Esophagus muscularis mucosa (tissue), 4 donors: ENCODE results near the gene HAUS6. TPM values are rescaled to one million over a fixed set of nuclear protein-coding genes. Genes with fewer than 3 reads are reported as not detected.
"Not testable (repeated sequence)": the region's sequence is repeated elsewhere in the genome, so short reads cannot be mapped to it uniquely, and the experiment has no call there.

ENCODE experiments used
- DNase-seq: peaks from one replicate; pipeline ENCODE4 v3.0.0-alpha.2; 2017; ENCODE audit errors: extremely low spot score
- H3K27ac ChIP-seq, 4 donors: fragments of 200-600 bp; sonication (generic); replicated peaks in 1 of 4; 1 replicate in 3 of 4; 2 replicates in 1 of 4; pipeline ENCODE4 v1.5.1; 2016 to 2019; ENCODE audit warnings: mild to moderate bottlenecking in 1 of 4
- H3K27me3 ChIP-seq, 4 donors: fragments of 200-600 bp; sonication (generic); one replicate each; pipeline versions ENCODE4 v1.5.1 to v1.6.0; 2016 to 2019
- H3K36me3 ChIP-seq, 4 donors: fragments of 200-600 bp; sonication (generic); one replicate each; pipeline ENCODE4 v1.5.1; 2016 to 2019
- H3K4me1 ChIP-seq, 4 donors: fragments of 200-600 bp; sonication (generic); one replicate each; pipeline ENCODE4 v1.5.1; 2016 to 2019
- H3K4me3 ChIP-seq, 4 donors: fragments of 200-600 bp; sonication (generic); 1 replicate in 2 of 4; 2 replicates in 2 of 4; pipeline ENCODE4 v1.5.1; 2016 to 2019; ENCODE audit warnings: mild to moderate bottlenecking in 4 of 4, moderate library complexity in 1 of 4
- H3K9me3 ChIP-seq, 4 donors: fragments of 200-600 bp; sonication (generic); 1 replicate in 3 of 4; 2 replicates in 1 of 4; pipeline ENCODE4 v1.5.1; 2016 to 2019
- CTCF ChIP-seq, 3 experiments: fragments of 200-600 bp in 2 of 3; fragments of 450-650 bp in 1 of 3; sonication (generic) in 2 of 3; IDR thresholded peaks; one replicate each; pipeline ENCODE4 v1.5.1; 2017 to 2019; ENCODE audit warnings: antibody characterized with exemption in 3 of 3, mild to moderate bottlenecking in 2 of 3, moderate library complexity in 1 of 3
- EP300 ChIP-seq: sonication (generic); formaldehyde crosslinking; IDR thresholded peaks from one replicate; pipeline ENCODE4 v1.6.1; 2017; ENCODE audit warnings: antibody characterized with exemption
- POLR2A ChIP-seq: fragments of 450-650 bp; IDR thresholded peaks from one replicate; pipeline ENCODE4 v1.6.1; 2017; ENCODE audit warnings: antibody characterized with exemption, moderate library complexity, mild to moderate bottlenecking, low read depth
- POLR2AphosphoS5 ChIP-seq, 2 donors: sonication (generic); formaldehyde crosslinking; IDR thresholded peaks; one replicate each; pipeline ENCODE4 v1.6.1; 2017; ENCODE audit warnings: antibody characterized with exemption in 2 of 2
- WGBS: methylation state at CpG from one replicate; pipeline ENCODE4 v1.1.5; 2018; 5-methylcytosine and 5-hydroxymethylcytosine counted together
- intact Hi-C: fragments of 100-400 bp; cut with DNase I; formaldehyde crosslinking; loops from one replicate; pipeline ENCODE4 v1.15.1; 2023
- total RNA-seq, 4 donors: library from RNA; depleted of rRNA; stranded (reverse); fragments of >200 nt; gene quantifications; one replicate each; pipeline versions ENCODE4 v1.1.0 to v1.2.1, GENCODE V29; 2016

The HAUS6 gene
- total RNA-seq, 4 donors from 2014 or later = 7.1 to 8.7 (median 7.3) TPM

DNA sequence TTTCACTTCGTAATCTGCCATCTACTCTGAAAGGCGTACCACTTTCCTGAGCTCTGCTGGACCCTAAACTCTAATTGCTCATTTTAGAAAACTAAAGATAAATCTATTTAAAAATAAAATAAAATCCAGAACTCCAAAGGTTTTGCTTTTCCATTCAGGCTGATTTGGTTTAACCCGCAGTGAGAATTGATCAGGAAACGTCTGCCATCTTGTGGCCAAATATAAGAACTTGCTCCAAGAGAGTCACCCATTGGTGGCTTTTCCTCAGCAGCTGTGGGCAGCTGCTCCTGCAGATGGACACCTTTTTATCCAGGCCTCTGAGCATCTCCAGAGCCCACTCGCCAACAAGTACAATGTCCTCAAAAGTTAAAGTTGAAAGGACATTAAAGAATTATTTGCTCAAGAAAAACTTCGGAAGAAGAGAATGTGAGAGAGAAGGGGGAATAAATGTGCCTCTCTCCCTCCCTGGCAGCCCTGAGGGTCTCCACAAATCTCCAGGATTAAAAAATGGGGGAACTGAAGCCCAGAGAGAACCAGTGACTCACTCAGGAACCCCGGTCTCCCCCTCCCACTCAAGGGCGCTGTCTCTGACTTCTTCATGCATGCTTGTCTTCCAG lies 73.8 kb downstream of the HAUS6 start:
- Histone ChIP-seq H3K36me3 (no peaks in the 10 kb centered on the region), H3K9me3 (no peaks in the 10 kb centered on the region), H3K27me3 (peaks cover 0 to 4% (median 0%) of the 10 kb centered on the region in 4 donors), H3K4me3 (no peak overlapping the region), H3K27ac (no peak overlapping the region), H3K4me1 (no peaks in the 10 kb centered on the region)
- no peak for DNase-seq
- intact Hi-C loops = loop anchor here (5.0 to 10.0 kb wide), 3 partner anchors 772 to 1497 kb away; no protein-coding TSS in a partner anchor
- peak; percentile 77 to 80 (median 78) for TF ChIP-seq CTCF (IDR thresholded peaks at IDR 0.05)
- TF ChIP-seq POLR2AphosphoS5 (IDR thresholded peaks at IDR 0.05) = no peak
- TF ChIP-seq POLR2A = no peak
- WGBS = 28% methylated on average over 8 of the region's 8 CpGs

DNA sequence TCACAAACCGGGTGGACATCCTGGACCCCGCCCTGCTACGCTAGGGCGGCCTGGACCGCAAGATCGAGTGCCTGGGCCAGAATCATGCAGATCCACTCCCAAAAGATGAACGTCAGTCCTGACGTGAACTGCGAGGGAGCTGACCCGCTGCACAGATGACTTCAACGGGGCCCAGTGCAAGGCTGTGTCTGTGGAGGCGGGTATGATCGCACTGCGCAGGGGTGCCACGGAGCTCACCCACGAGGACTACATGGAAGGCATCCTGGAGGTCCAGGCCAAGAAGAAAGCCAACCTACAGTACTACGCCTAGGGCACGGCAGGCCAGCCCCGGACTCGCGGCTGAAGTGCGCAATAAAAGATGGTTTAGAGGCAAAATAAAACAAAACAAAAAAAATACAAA lies 74.9 kb downstream of the HAUS6 start:
- no peaks in the 10 kb centered on the region for H3K9me3 ChIP-seq
- H3K4me3 ChIP-seq = no peak overlapping the region
- intact Hi-C loops = loop anchor here (5.0 to 10.0 kb wide), 3 partner anchors 771 to 1496 kb away; no protein-coding TSS in a partner anchor
- H3K4me1 ChIP-seq = no peaks in the 10 kb centered on the region
- no peak for DNase-seq
- no peak overlapping the region for H3K27ac ChIP-seq
- WGBS = 92% methylated on average over 21 of the region's 22 CpGs
- H3K27me3 ChIP-seq = peaks cover 0 to 4% (median 0%) of the 10 kb centered on the region in 4 donors
- no peaks in the 10 kb centered on the region for H3K36me3 ChIP-seq
- TF ChIP-seq POLR2A = no peak
- TF ChIP-seq EP300 = no peak
- TF ChIP-seq POLR2AphosphoS5 (IDR thresholded peaks at IDR 0.05) = no peak
- no peak for TF ChIP-seq CTCF (IDR thresholded peaks at IDR 0.05)

DNA sequence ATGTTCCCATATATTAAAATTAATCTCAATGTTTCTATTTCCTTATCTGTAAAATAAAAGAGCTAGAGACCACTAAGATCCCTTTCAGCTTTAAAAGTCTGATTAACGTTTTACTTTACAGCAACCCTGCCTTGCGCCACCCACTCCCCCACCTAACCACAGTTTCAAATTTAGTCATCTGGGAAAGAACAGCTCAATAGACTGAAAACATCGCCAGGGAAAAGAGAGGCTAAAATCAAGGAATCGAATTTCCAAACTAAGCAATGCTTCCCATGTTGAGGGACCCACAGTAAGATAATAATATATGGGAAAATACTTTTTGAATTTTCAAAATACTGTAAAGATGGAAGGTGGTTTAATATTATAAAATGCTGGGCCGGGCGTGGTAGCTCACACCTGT lies 76.3 kb downstream of the HAUS6 start:
- Histone ChIP-seq H3K36me3 (no peaks in the 10 kb centered on the region), H3K27me3 (peaks cover 0 to 4% (median 0%) of the 10 kb centered on the region in 4 donors), H3K4me1 (no peaks in the 10 kb centered on the region), H3K4me3 (no peak overlapping the region), H3K27ac (no peak overlapping the region), H3K9me3 (no peaks in the 10 kb centered on the region)
- WGBS = 91% methylated on average over 6 of the region's 6 CpGs
- DNase-seq = no peak
- TF ChIP-seq POLR2AphosphoS5 (IDR thresholded peaks at IDR 0.05) (no peak), CTCF (IDR thresholded peaks at IDR 0.05) (no peak)
- intact Hi-C loops = loop anchor here (5.0 to 10.0 kb wide), 3 partner anchors 769 to 1494 kb away; no protein-coding TSS in a partner anchor

- no peak for DNase-seq
- H3K4me1 ChIP-seq = no peaks in the 10 kb centered on the region
- H3K27me3 ChIP-seq = no peaks in the 10 kb centered on the region
- H3K27ac ChIP-seq = no peak overlapping the region
- 74% methylated on average over 5 of the region's 5 CpGs for WGBS
- no peaks in the 10 kb centered on the region for H3K9me3 ChIP-seq
- no peaks in the 10 kb centered on the region for H3K36me3 ChIP-seq
- no peak overlapping the region for H3K4me3 ChIP-seq
- TF ChIP-seq POLR2A (no peak), EP300 (no peak), POLR2AphosphoS5 (IDR thresholded peaks at IDR 0.05) (no peak), CTCF (IDR thresholded peaks at IDR 0.05) (no peak)
- intact Hi-C loops = loop anchor here (10.0 kb wide), 1 partner anchor 1218 kb away; no protein-coding TSS in a partner anchor
These were observed 79.6 kb downstream of the HAUS6 start for GRCh38 chr9:19023078-19023477.

DNA sequence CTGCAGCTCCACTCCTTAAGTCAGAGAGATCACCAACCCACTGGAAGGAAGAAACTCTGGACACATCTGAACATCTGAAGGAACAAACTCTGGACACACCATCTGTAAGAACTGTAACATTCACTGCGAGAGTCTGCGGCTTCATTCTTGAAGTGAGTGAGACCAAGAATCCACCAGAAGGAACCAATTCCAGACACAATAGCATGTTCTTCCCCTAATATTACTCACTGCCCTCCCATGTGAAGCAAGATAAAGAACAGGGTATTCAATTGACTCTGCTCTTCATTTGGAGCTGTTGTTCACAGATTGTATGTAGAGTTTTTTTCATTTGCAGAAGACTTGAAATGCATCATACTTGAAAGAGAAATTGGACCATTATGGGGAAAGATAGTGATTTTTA lies 80.5 kb downstream of the HAUS6 start:
- Histone ChIP-seq H3K4me1 (no peaks in the 10 kb centered on the region), H3K27ac (no peak overlapping the region), H3K36me3 (no peaks in the 10 kb centered on the region), H3K9me3 (no peaks in the 10 kb centered on the region), H3K27me3 (no peaks in the 10 kb centered on the region), H3K4me3 (no peak overlapping the region)
- TF ChIP-seq POLR2AphosphoS5 (IDR thresholded peaks at IDR 0.05) = no peak
- TF ChIP-seq EP300 = no peak
- no peak for TF ChIP-seq CTCF (IDR thresholded peaks at IDR 0.05)
- no peak for TF ChIP-seq POLR2A
- WGBS = 89% methylated on average over 2 of the region's 2 CpGs
- intact Hi-C loops = loop anchor here (10.0 kb wide), 1 partner anchor 1217 kb away; no protein-coding TSS in a partner anchor
- no peak for DNase-seq

GRCh38 chr9:19021649-19022048 lies 81.1 kb downstream of the HAUS6 start:
- WGBS = 93% methylated on average over 2 of the region's 2 CpGs
- not testable (repeated sequence) for H3K4me3 ChIP-seq
- intact Hi-C loops = loop anchor here (10.0 kb wide), 1 partner anchor 1217 kb away; no protein-coding TSS in a partner anchor

More at GRCh38 chr9:19021649-19022048, 81.1 kb downstream of the HAUS6 start:
- not testable (repeated sequence) for H3K36me3 ChIP-seq, DNase-seq, H3K9me3 ChIP-seq, H3K4me1 ChIP-seq, H3K27ac ChIP-seq, H3K27me3 ChIP-seq
